ENCODE data around the gene ARHGEF5.
"Not testable (repeated sequence)": the region's sequence is repeated elsewhere in the genome, so short reads cannot be mapped to it uniquely, and the experiment has no call there.

Gene ARHGEF5

GRCh38 chr7:144355176-144355822 lies at the start of gene ARHGEF5:
TSS of gene ARHGEF5 (plus strand) at chr7:144355402. CDS start at chr7:144362670, 7,268 bp downstream.
- not testable (repeated sequence) for H3K36me3 Mint-ChIP-seq (ENCODE audit: low read depth); H3K4me1 Mint-ChIP-seq (ENCODE audit: low read depth); H3K27me3 Mint-ChIP-seq; H3K9me3 Mint-ChIP-seq
- peak within 1 kb of the TSS; percentile 79 for H3K4me3 Mint-ChIP-seq
- peak within 1 kb of the TSS; percentile 74 for H3K27ac Mint-ChIP-seq

- H3K9me3 Mint-ChIP-seq, H3K27ac Mint-ChIP-seq: not testable (repeated sequence)
Measured at GRCh38 chr7:144309702-144310101, 45.5 kb upstream of the ARHGEF5 start.

GRCh38 chr7:144311218-144311617 lies 44.0 kb upstream of the ARHGEF5 start:
- not testable (repeated sequence) for H3K36me3 Mint-ChIP-seq (ENCODE audit: low read depth); H3K9me3 Mint-ChIP-seq; H3K4me1 Mint-ChIP-seq (ENCODE audit: low read depth); H3K4me3 Mint-ChIP-seq; H3K27ac Mint-ChIP-seq; H3K27me3 Mint-ChIP-seq

More at GRCh38 chr7:144309702-144310101, 45.5 kb upstream of the ARHGEF5 start:
- not testable (repeated sequence) for H3K4me1 Mint-ChIP-seq (ENCODE audit: low read depth); H3K4me3 Mint-ChIP-seq; H3K36me3 Mint-ChIP-seq (ENCODE audit: low read depth); H3K27me3 Mint-ChIP-seq

GRCh38 chr7:144311872-144312469 lies 43.2 kb upstream of the ARHGEF5 start, which contains the start of gene OR2A1:
TSS of gene OR2A1 (plus strand) at chr7:144312419. CDS start at chr7:144318125, 5,706 bp downstream.
- H3K4me3 Mint-ChIP-seq; H3K9me3 Mint-ChIP-seq; H3K4me1 Mint-ChIP-seq (ENCODE audit: low read depth); H3K27ac Mint-ChIP-seq; H3K36me3 Mint-ChIP-seq (ENCODE audit: low read depth); H3K27me3 Mint-ChIP-seq: not testable (repeated sequence)

GRCh38 chr7:144317537-144317936 lies 37.7 kb upstream of the ARHGEF5 start:
- not testable (repeated sequence) for H3K4me1 Mint-ChIP-seq (ENCODE audit: low read depth); H3K4me3 Mint-ChIP-seq; H3K9me3 Mint-ChIP-seq; H3K36me3 Mint-ChIP-seq (ENCODE audit: low read depth); H3K27ac Mint-ChIP-seq; H3K27me3 Mint-ChIP-seq

GRCh38 chr7:144319547-144319946 lies 35.7 kb upstream of the ARHGEF5 start:
- H3K4me1 Mint-ChIP-seq (ENCODE audit: low read depth); H3K27ac Mint-ChIP-seq; H3K27me3 Mint-ChIP-seq; H3K4me3 Mint-ChIP-seq; H3K36me3 Mint-ChIP-seq (ENCODE audit: low read depth); H3K9me3 Mint-ChIP-seq: not testable (repeated sequence)

GRCh38 chr7:144321677-144322206 lies 33.5 kb upstream of the ARHGEF5 start:
- H3K4me3 Mint-ChIP-seq; H3K36me3 Mint-ChIP-seq (ENCODE audit: low read depth); H3K27me3 Mint-ChIP-seq; H3K9me3 Mint-ChIP-seq; H3K4me1 Mint-ChIP-seq (ENCODE audit: low read depth); H3K27ac Mint-ChIP-seq: not testable (repeated sequence)

GRCh38 chr7:144323359-144323758 lies 31.8 kb upstream of the ARHGEF5 start:
- not testable (repeated sequence) for H3K4me3 Mint-ChIP-seq; H3K4me1 Mint-ChIP-seq (ENCODE audit: low read depth); H3K27ac Mint-ChIP-seq; H3K36me3 Mint-ChIP-seq (ENCODE audit: low read depth); H3K9me3 Mint-ChIP-seq; H3K27me3 Mint-ChIP-seq

GRCh38 chr7:144325868-144326267 lies 29.3 kb upstream of the ARHGEF5 start:
- not testable (repeated sequence) for H3K36me3 Mint-ChIP-seq (ENCODE audit: low read depth); H3K9me3 Mint-ChIP-seq; H3K27ac Mint-ChIP-seq; H3K4me3 Mint-ChIP-seq; H3K27me3 Mint-ChIP-seq; H3K4me1 Mint-ChIP-seq (ENCODE audit: low read depth)

GRCh38 chr7:144330044-144330443 lies 25.2 kb upstream of the ARHGEF5 start:
- not testable (repeated sequence) for H3K27ac Mint-ChIP-seq; H3K4me1 Mint-ChIP-seq (ENCODE audit: low read depth); H3K9me3 Mint-ChIP-seq; H3K27me3 Mint-ChIP-seq; H3K36me3 Mint-ChIP-seq (ENCODE audit: low read depth); H3K4me3 Mint-ChIP-seq

- H3K4me1 Mint-ChIP-seq (ENCODE audit: low read depth); H3K36me3 Mint-ChIP-seq (ENCODE audit: low read depth): not testable (repeated sequence)
Measured at GRCh38 chr7:144331221-144331995, 23.8 kb upstream of the ARHGEF5 start.

GRCh38 chr7:144331996-144332288 lies 23.3 kb upstream of the ARHGEF5 start:
- not testable (repeated sequence) for H3K9me3 Mint-ChIP-seq; H3K4me3 Mint-ChIP-seq; H3K4me1 Mint-ChIP-seq (ENCODE audit: low read depth); H3K27ac Mint-ChIP-seq; H3K27me3 Mint-ChIP-seq; H3K36me3 Mint-ChIP-seq (ENCODE audit: low read depth)

More at GRCh38 chr7:144331221-144331995, 23.8 kb upstream of the ARHGEF5 start:
- not testable (repeated sequence) for H3K9me3 Mint-ChIP-seq, H3K27me3 Mint-ChIP-seq, H3K27ac Mint-ChIP-seq, H3K4me3 Mint-ChIP-seq

- H3K27me3 Mint-ChIP-seq; H3K27ac Mint-ChIP-seq; H3K4me3 Mint-ChIP-seq; H3K9me3 Mint-ChIP-seq; H3K4me1 Mint-ChIP-seq (ENCODE audit: low read depth); H3K36me3 Mint-ChIP-seq (ENCODE audit: low read depth): not testable (repeated sequence)
Measured at GRCh38 chr7:144348625-144349024, 6.6 kb upstream of the ARHGEF5 start.

- H3K27me3 Mint-ChIP-seq; H3K4me1 Mint-ChIP-seq (ENCODE audit: low read depth); H3K27ac Mint-ChIP-seq; H3K4me3 Mint-ChIP-seq; H3K9me3 Mint-ChIP-seq; H3K36me3 Mint-ChIP-seq (ENCODE audit: low read depth): not testable (repeated sequence)
Measured at GRCh38 chr7:144351667-144352066, 3.5 kb upstream of the ARHGEF5 start.

- not testable (repeated sequence) for H3K9me3 Mint-ChIP-seq; H3K4me3 Mint-ChIP-seq; H3K27me3 Mint-ChIP-seq; H3K36me3 Mint-ChIP-seq (ENCODE audit: low read depth); H3K27ac Mint-ChIP-seq; H3K4me1 Mint-ChIP-seq (ENCODE audit: low read depth)
Measured at GRCh38 chr7:144356185-144356584, 983 bp downstream of the ARHGEF5 start.

- H3K27ac Mint-ChIP-seq; H3K4me3 Mint-ChIP-seq; H3K36me3 Mint-ChIP-seq (ENCODE audit: low read depth); H3K4me1 Mint-ChIP-seq (ENCODE audit: low read depth); H3K9me3 Mint-ChIP-seq; H3K27me3 Mint-ChIP-seq: not testable (repeated sequence)
Measured at GRCh38 chr7:144356860-144357259, 1.7 kb downstream of the ARHGEF5 start.
